Activated CD4-positive, alpha-beta T cell treated with anti-CD3 and anti-CD28 coated beads for 4 hours (primary cell): ENCODE data around the gene PCDHGA12.

ENCODE experiments used
- DNase-seq, 2 donors: peaks; one replicate each; pipeline ENCODE4 v3.0.0-alpha.2; 2020

PCDHGA12 gene

DNA sequence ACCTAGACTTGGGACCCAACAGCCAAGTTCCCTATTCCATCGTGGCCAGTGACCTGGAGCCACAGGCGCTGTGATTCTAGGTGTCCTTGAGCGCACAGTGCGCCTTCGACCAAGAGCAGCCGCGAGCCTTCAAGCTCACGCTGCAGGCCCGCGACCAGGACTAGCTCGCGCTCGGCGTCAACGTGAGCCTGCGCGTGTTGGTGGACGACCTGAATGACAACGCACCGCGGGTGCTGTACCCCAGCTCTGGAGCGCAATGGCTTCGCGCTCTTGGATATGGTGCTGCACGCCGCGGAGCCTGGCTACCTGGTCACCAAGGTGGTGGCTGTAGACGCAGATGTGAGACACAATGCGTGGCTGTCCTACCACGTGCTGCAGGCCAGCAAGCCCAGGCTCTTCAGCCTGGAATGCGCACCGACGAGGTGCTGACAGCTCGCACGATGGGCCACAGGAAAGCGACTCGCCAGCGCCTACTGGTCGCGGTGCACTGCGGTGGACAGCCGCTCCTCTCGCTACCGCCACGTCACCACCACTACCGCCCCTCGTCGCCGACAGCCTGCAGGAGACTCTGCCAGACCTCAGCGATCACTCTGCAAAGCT, 11.4 kb downstream of the PCDHGA12 start:
- no peak for DNase-seq

DNA sequence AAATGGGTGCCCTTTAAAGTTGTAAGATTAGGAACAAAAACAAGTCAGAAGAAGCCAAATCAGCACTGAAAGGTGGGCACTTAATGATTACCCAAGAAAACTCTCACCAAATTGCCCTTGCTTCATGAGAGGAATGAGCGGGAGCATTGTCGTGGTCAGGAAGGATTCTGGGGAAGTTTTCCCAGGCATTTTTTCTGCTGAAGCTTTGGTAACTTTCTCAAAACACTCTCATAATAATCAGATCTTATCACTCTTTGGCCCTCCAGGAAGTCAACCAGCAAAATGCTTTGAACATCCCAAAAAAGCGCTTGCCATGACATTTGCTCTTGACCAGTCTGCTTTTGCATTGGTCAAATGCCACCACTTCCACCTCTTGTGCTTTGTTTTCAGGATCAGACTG, 35.0 kb downstream of the PCDHGA12 start:
- DNase-seq = no peak

DNA sequence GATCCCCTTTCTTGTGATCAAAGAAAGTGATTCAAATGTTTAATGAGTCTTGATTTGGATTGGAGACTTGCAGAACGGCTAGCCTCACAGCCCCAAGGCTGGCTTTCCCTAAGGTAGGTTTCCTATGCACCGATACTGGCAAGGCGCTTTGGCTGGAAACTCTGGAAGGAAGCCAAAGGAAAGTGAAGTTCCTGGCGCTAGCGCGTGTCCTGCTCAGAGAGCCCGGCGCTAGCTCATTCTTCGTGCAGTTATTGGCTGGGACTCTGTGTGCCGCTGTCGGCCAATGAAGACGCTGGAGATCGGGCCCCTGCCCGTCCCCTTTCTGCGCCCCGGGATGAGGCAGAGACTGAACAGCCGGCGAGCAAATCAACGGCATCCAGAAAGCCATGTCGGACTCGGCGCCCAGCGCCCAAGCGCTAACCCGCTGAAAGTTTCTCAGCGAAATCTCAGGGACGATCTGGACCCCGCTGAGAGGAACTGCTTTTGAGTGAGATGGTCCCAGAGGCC, 45.4 kb downstream of the PCDHGA12 start, which contains the start of gene PCDHGC3:
Gene PCDHGC3 (plus strand): TSS at position 342 of the 507 bp plus-strand sequence. CDS start 151 bp downstream, at position 493.
- DNase-seq = peak; percentile 16 to 20

DNA sequence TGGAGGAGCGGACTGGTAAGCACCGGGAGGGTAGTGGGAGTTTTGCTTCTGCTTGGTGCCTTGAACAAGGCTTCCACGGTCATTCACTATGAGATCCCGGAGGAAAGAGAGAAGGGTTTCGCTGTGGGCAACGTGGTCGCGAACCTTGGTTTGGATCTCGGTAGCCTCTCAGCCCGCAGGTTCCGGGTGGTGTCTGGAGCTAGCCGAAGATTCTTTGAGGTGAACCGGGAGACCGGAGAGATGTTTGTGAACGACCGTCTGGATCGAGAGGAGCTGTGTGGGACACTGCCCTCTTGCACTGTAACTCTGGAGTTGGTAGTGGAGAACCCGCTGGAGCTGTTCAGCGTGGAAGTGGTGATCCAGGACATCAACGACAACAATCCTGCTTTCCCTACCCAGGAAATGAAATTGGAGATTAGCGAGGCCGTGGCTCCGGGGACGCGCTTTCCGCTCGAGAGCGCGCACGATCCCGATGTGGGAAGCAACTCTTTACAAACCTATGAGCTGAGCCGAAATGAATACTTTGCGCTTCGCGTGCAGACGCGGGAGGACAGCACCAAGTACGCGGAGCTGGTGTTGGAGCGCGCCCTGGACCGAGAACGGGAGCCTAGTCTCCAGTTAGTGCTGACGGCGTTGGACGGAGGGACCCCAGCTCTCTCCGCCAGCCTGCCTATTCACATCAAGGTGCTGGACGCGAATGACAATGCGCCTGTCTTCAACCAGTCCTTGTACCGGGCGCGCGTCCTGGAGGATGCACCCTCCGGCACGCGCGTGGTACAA, 46.0 kb downstream of the PCDHGA12 start:
- no peak for DNase-seq

DNA sequence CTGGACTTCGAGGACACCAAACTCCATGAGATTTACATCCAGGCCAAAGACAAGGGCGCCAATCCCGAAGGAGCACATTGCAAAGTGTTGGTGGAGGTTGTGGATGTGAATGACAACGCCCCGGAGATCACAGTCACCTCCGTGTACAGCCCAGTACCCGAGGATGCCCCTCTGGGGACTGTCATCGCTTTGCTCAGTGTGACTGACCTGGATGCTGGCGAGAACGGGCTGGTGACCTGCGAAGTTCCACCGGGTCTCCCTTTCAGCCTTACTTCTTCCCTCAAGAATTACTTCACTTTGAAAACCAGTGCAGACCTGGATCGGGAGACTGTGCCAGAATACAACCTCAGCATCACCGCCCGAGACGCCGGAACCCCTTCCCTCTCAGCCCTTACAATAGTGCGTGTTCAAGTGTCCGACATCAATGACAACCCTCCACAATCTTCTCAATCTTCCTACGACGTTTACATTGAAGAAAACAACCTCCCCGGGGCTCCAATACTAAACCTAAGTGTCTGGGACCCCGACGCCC, 46.8 kb downstream of the PCDHGA12 start:
- DNase-seq = no peak

DNA sequence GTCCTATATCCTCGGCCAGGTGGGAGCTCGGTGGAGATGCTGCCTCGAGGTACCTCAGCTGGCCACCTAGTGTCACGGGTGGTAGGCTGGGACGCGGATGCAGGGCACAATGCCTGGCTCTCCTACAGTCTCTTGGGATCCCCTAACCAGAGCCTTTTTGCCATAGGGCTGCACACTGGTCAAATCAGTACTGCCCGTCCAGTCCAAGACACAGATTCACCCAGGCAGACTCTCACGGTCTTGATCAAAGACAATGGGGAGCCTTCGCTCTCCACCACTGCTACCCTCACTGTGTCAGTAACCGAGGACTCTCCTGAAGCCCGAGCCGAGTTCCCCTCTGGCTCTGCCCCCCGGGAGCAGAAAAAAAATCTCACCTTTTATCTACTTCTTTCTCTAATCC, 47.5 kb downstream of the PCDHGA12 start:
- DNase-seq = no peak

DNA sequence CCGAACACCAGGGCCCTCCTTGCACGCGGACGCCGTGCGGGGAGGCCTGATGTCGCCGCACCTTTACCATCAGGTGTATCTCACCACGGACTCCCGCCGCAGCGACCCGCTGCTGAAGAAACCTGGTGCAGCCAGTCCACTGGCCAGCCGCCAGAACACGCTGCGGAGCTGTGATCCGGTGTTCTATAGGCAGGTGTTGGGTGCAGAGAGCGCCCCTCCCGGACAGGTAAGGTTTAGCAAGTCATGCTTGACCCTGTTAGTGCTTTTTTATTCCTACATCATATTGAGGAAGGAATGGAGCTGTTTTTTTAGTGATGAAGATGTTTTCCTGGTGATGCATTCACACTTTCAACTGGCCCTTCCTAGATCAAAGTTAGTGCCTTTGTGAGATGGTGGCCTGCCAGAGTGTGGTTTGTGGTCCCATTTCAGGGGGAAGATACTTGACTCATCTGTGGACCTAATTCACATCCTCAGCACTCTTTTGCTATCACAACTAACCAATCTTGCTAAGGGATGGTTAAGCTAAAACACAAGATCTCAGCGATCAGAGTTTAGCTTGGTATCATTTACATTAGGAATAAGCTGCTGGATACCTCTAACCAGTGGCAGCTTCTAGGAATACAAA, 48.1 kb downstream of the PCDHGA12 start:
- DNase-seq = no peak

DNA sequence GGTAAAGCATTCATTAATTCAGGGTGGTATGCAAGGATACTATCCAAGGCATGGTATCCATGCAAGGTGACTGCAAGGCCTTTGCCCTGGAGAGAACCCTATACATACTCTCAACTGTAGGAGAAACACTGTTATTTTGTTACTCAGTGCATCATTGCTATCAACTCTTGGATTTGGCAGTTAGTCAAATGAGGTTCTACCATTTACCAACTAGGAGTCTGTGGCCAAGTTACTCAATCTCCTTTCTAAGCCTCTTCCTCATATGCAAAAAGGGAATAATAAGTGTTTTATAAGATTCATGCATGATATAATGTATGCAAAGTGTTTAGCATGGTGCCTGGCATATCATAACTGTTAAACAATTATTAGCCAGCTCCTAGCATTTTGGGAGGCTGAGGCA, 49.5 kb downstream of the PCDHGA12 start:
- DNase-seq = no peak
